Natural killer cell (primary cell): ENCODE data around the gene CLDN24. TPM values are rescaled to one million over a fixed set of nuclear protein-coding genes. Genes with fewer than 3 reads are reported as not detected.

ENCODE experiments used
- ATAC-seq, 3 donors: fragments of 150-1000 bp in 2 of 3; fragments of 200-7000 bp in 1 of 3; cut with Tn5 transposase; 1 replicate in 1 of 3; 2 replicates in 2 of 3; pipeline ENCODE4 v1.10.0; 2021; ENCODE audit warnings: mild to moderate bottlenecking in 2 of 3, moderate library complexity in 2 of 3
- DNase-seq, 2 donors: peaks; one replicate each; pipeline versions ENCODE4 v3.0.0 to v3.0.0-alpha.2; 2013 to 2021; ENCODE audit warnings: mixed read lengths in 1 of 2
- H3K27ac ChIP-seq: one replicate; pipeline ENCODE4 v1.5.1; 2013; ENCODE audit warnings: mild to moderate bottlenecking, low read length
- H3K27me3 ChIP-seq: one replicate; pipeline ENCODE4 v1.6.1; 2013; ENCODE audit warnings: low read length; ENCODE audit not compliant: control insufficient read depth, insufficient read depth
- H3K36me3 ChIP-seq: one replicate; pipeline ENCODE4 v1.6.1; 2013; ENCODE audit warnings: low read length; ENCODE audit not compliant: control insufficient read depth, insufficient read depth
- H3K4me1 ChIP-seq: one replicate; pipeline ENCODE4 v1.6.1; 2013; ENCODE audit warnings: low read length; ENCODE audit not compliant: control insufficient read depth, insufficient read depth
- H3K4me3 ChIP-seq: one replicate; pipeline ENCODE4 v1.5.1; 2013; ENCODE audit warnings: low read length
- H3K9me3 ChIP-seq: one replicate; pipeline ENCODE4 v1.6.1; 2013; ENCODE audit warnings: low read length; ENCODE audit not compliant: control insufficient read depth, insufficient read depth
- H3K27ac Mint-ChIP-seq, 2 donors: one replicate each; pipeline ENCODE4 v1.8.0; 2022; ENCODE audit warnings: mild to moderate bottlenecking in 2 of 2, mixed read lengths in 2 of 2, moderate library complexity in 1 of 2
- H3K27me3 Mint-ChIP-seq, 2 donors: one replicate each; pipeline ENCODE4 v1.8.0; 2022; ENCODE audit warnings: low read depth in 2 of 2, mixed read lengths in 2 of 2
- H3K36me3 Mint-ChIP-seq: one replicate; pipeline ENCODE4 v1.8.0; 2022; ENCODE audit warnings: mixed read lengths
- H3K4me1 Mint-ChIP-seq, 2 donors: one replicate each; pipeline ENCODE4 v1.8.0; 2022; ENCODE audit warnings: mixed read lengths in 2 of 2
- H3K4me3 Mint-ChIP-seq: one replicate; pipeline ENCODE4 v1.8.0; 2022; ENCODE audit warnings: mild to moderate bottlenecking, moderate library complexity, mixed read lengths
- H3K9me3 Mint-ChIP-seq, 2 donors: one replicate each; pipeline ENCODE4 v1.8.0; 2022; ENCODE audit warnings: mixed read lengths in 2 of 2
- WGBS: methylation state at CpG from one replicate; pipeline ENCODE4 v1.1.7; 2013; ENCODE audit warnings: missing lambda C conversion rate; ENCODE audit not compliant: insufficient coverage; 5-methylcytosine and 5-hydroxymethylcytosine counted together
- intact Hi-C: fragments of 100-400 bp; cut with micrococcal nuclease; formaldehyde crosslinking; loops from one replicate; pipeline ENCODE4 v1.14.2; 2022
- total RNA-seq, 4 donors: library from RNA; stranded (reverse); fragments of 120-200 nt in 1 of 4; gene quantifications; one replicate each; pipeline versions ENCODE4 v1.2.3 to v1.2.4, GENCODE V29; 2013 to 2022
- TF ChIP-seq, protein P1 (sequence below): fragments of 200-600 bp; IDR thresholded peaks from one replicate; pipeline ENCODE4 v1.8.0; 2022; ENCODE audit warnings: antibody characterized with exemption

Gene CLDN24
- total RNA-seq, 3 donors from 2014 or later (not counting 1 experiment from before 2014, with no cell fraction given) = 1.3 TPM; not detected in 2

DNA sequence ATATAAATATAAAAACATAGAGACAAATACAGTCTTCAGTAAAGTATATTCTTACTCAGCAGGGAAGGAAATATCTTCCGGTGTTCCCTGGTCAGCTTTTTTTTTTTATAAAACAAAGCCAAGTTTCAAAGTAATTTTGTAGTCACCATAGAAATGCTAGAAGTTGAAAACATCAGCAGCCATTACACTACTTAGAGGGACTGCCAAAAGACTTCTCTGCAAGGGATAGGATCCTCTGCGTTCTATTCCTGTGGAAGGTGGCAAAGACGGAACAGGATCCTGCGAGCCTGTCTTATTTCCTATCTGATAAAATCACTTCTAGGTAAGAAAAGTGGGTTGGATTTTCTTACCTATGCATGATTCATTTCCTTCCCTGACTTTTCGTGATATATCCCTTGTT is 21.6 kb downstream of the CLDN24 start:
- H3K27me3 Mint-ChIP-seq = peaks cover 9 to 12% of the 10 kb centered on the region in 2 donors
- no peak overlapping the region for H3K27ac Mint-ChIP-seq
- intact Hi-C loops = no loop called here
- H3K36me3 Mint-ChIP-seq = no peaks in the 10 kb centered on the region
- no peak overlapping the region for H3K4me3 Mint-ChIP-seq
- no peaks in the 10 kb centered on the region for H3K9me3 Mint-ChIP-seq
- no peak for ATAC-seq
- TF ChIP-seq, protein P1, sequence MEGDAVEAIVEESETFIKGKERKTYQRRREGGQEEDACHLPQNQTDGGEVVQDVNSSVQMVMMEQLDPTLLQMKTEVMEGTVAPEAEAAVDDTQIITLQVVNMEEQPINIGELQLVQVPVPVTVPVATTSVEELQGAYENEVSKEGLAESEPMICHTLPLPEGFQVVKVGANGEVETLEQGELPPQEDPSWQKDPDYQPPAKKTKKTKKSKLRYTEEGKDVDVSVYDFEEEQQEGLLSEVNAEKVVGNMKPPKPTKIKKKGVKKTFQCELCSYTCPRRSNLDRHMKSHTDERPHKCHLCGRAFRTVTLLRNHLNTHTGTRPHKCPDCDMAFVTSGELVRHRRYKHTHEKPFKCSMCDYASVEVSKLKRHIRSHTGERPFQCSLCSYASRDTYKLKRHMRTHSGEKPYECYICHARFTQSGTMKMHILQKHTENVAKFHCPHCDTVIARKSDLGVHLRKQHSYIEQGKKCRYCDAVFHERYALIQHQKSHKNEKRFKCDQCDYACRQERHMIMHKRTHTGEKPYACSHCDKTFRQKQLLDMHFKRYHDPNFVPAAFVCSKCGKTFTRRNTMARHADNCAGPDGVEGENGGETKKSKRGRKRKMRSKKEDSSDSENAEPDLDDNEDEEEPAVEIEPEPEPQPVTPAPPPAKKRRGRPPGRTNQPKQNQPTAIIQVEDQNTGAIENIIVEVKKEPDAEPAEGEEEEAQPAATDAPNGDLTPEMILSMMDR = no peak
- no peaks in the 10 kb centered on the region for H3K36me3 ChIP-seq
- no peaks in the 10 kb centered on the region for H3K4me1 ChIP-seq
- DNase-seq = no peak
- H3K27ac ChIP-seq = no peak overlapping the region
- no peaks in the 10 kb centered on the region for H3K9me3 ChIP-seq
- no peaks in the 10 kb centered on the region for H3K4me1 Mint-ChIP-seq
- WGBS = no CpG with 5 or more reads among the region's 5 CpGs
- no peaks in the 10 kb centered on the region for H3K27me3 ChIP-seq
- no peak overlapping the region for H3K4me3 ChIP-seq

DNA sequence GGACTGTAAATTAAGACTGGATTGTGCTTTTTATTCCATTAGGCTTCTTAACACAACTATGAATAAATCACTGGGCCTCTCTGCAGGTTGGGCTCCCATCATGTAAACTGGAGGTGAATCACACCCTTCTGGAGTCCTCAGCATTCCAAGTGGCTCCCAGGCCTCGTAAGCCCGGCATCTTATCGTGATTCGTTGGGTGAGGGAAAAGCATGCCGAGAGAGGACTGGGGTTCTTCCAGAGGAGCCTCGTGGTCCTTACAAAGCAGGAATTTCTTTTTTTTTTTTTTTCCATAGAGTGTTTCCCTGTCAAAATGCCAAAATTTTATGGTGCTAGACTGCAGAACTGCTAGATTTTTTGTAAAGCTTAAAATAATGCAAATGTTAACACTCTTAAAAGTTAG is 22.2 kb downstream of the CLDN24 start:
- intact Hi-C loops = no loop called here
- DNase-seq (no peak), ATAC-seq (no peak)
- no peaks in the 10 kb centered on the region for H3K9me3 Mint-ChIP-seq
- no peaks in the 10 kb centered on the region for H3K36me3 Mint-ChIP-seq
- no peaks in the 10 kb centered on the region for H3K9me3 ChIP-seq
- no peaks in the 10 kb centered on the region for H3K4me1 ChIP-seq
- TF ChIP-seq, protein P1 = no peak
- whole genome bisulfite sequencing = 91% methylated on average over 6 of the region's 6 CpGs
- H3K4me3 Mint-ChIP-seq = no peak overlapping the region
- no peak overlapping the region for H3K27ac ChIP-seq
- peaks cover 6 to 9% of the 10 kb centered on the region in 2 donors for H3K27me3 Mint-ChIP-seq
- H3K4me1 Mint-ChIP-seq = no peaks in the 10 kb centered on the region
- H3K4me3 ChIP-seq = no peak overlapping the region
- no peaks in the 10 kb centered on the region for H3K27me3 ChIP-seq
- H3K36me3 ChIP-seq = no peaks in the 10 kb centered on the region
- H3K27ac Mint-ChIP-seq = no peak overlapping the region

DNA sequence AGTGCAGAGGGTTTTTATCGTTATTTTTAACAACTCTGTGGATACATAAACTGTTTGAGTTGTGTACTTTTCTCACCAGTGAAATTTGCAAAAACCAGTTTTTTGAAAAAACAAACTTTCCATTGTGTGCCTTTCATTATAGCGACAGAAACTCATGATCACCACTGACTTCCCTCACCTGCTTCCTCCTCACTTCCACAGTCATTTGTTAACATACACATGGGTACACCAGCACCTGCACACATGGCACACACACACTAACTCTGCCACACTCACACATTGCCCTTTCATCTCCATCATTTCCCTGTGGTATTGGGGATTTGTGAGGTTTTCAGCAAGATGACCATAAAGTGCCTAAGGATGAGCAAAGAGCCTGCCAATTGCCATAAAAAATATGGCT is 22.8 kb downstream of the CLDN24 start:
- no peaks in the 10 kb centered on the region for H3K9me3 Mint-ChIP-seq
- intact Hi-C loops = no loop called here
- WGBS = 32% methylated on average over 2 of the region's 2 CpGs

DNA sequence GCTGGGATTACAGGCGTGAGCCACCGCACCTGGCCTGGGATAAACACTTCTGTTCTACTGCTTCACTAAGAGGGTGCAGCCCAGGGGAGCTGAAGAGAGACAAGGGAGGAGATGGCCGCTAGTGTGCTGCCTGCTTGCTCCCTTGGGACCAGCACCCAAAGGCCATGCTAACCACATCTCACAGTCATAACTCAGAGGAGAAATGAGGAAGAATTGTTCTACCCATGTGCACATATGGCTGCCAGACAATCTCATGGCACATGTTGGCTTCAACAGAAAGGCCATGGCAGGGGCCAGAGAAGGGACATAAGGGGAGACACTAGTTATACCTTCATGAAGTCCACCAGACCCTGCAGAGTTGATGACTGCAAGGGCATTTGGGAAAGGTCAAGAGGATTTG is 24.6 kb downstream of the CLDN24 start:
- H3K27ac ChIP-seq = no peak overlapping the region
- no peak for DNase-seq
- Mint-ChIP-seq H3K27ac (no peak overlapping the region), H3K4me3 (no peak overlapping the region), H3K27me3 (peaks cover 0 to 7% of the 10 kb centered on the region in 2 donors), H3K9me3 (no peaks in the 10 kb centered on the region), H3K36me3 (no peaks in the 10 kb centered on the region), H3K4me1 (no peaks in the 10 kb centered on the region)
- no peak overlapping the region for H3K4me3 ChIP-seq
- H3K4me1 ChIP-seq = no peaks in the 10 kb centered on the region
- H3K36me3 ChIP-seq = no peaks in the 10 kb centered on the region
- intact Hi-C loops = no loop called here
- TF ChIP-seq, protein P1 = no peak
- no peak for ATAC-seq
- 93% methylated on average over 3 of the region's 3 CpGs for WGBS
- H3K9me3 ChIP-seq = no peaks in the 10 kb centered on the region
- H3K27me3 ChIP-seq = no peaks in the 10 kb centered on the region

More for the DNA sequence above, 22.8 kb downstream of the CLDN24 start:
- Mint-ChIP-seq H3K27me3 (peaks cover under 1 to 7% of the 10 kb centered on the region in 2 donors), H3K4me1 (no peaks in the 10 kb centered on the region), H3K27ac (no peak overlapping the region), H3K4me3 (no peak overlapping the region), H3K36me3 (no peaks in the 10 kb centered on the region)
- DNase-seq (no peak), ATAC-seq (no peak)
- no peaks in the 10 kb centered on the region for H3K9me3 ChIP-seq
- no peaks in the 10 kb centered on the region for H3K4me1 ChIP-seq
- no peak overlapping the region for H3K27ac ChIP-seq
- H3K36me3 ChIP-seq = no peaks in the 10 kb centered on the region
- TF ChIP-seq, protein P1 = no peak
- H3K4me3 ChIP-seq = no peak overlapping the region
- H3K27me3 ChIP-seq = no peaks in the 10 kb centered on the region
